HG02798 (cell line): ENCODE data around the gene BBLN.

Experiments
- ATAC-seq: cut with Tn5 transposase; IDR thresholded peaks from one replicate; pipeline ENCODE4 v1.9.1; 2021; ENCODE audit warnings: mild to moderate bottlenecking; ENCODE audit not compliant: unreplicated experiment, poor library complexity

BBLN gene

DNA sequence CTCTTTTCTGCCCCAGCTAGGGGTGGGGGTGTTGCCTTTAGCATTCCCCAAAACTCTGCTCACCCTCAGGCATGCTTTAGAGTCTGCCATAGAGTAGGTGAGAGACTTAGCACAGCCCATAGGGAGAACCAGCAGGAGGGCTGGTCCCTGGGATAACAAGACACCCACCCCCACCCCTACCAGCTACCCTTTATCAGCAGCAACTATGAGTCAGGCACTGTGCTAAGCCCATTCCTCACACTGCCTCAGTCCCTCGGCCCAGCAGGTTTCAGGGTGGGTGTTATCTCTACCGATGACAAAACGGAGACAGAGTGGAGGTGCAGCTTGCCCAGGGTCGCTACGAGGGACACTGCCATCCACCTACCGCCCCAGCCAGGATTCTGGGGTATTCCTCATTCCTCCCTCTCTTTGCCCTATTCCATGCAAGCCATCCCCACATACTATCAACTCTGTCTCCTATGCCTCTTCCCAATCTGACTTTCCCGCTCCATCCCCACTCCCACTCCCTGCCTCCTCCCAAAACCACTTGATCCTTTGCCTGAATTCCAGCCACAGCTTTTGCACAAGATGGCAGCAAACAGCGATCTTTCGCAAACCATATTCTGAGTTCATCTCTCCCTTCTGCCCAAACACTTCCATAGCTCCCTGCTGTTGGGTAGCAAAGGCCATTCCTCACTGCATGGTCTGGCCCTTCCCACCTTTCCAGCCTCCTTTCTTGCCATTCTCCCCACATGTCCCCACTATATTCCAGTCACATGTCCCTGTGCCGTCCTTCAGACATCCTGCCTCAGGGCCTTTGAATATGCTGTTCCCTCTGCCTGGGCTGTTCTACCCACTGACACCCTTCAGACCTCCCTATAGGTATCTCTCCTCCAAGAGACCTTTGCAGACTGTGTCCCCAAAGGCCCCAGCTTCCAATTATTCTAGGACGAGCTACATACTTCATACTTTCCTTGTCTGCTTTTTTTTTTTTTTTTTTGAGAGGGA lies 26.2 kb downstream of the BBLN start:
- no peak for ATAC-seq

DNA sequence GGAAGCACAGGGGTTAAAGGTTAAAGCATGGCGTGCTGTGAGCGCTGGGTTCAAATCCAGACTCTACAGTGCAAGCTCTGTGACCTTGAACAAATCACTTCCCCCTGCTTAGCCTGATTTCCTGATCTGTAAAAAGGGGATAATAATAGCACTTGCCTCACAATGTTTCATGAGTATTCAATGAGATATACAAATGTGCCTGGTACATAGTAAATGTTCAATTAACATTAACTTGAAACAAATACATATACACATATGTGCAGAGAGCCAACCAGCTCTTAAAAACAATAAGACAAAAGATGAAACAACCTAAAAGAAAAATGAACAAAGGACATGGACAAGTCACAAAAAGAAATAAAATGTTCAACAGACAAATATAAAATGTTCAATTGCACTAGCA lies 27.3 kb downstream of the BBLN start:
- ATAC-seq, result no peak

DNA sequence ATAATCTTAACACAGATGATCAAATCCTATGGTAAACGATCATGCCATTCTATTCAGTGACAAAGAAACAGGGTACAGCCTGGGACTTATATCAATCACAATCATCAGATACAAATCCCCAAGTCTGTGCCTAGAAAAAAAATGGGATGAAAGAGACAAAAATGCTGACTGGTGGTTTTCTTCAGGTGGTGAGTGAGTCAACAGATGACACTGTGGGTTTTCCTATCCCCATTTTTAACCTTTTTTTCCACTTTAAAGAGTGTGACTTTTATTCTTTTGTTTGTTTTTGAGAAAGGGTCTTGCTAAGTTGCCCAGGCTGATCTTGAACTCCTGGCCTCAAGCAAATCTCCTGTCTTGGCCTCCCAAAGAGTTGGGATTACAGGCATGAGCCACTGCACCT lies 28.1 kb downstream of the BBLN start:
- no peak for ATAC-seq

- no peak for ATAC-seq
Observed at GRCh38 chr9:128190013-128190412, 29.9 kb downstream of the BBLN start.

- no peak for ATAC-seq
Observed at GRCh38 chr9:128190516-128191405, 30.7 kb downstream of the BBLN start.

GRCh38 chr9:128191406-128192046 lies 31.5 kb downstream of the BBLN start, which contains the start of gene CIZ1:
Gene CIZ1 (minus strand): TSS chr9:128191572. CDS start chr9:128190857, 715 bp downstream.
- ATAC-seq, result peak; percentile 87

DNA sequence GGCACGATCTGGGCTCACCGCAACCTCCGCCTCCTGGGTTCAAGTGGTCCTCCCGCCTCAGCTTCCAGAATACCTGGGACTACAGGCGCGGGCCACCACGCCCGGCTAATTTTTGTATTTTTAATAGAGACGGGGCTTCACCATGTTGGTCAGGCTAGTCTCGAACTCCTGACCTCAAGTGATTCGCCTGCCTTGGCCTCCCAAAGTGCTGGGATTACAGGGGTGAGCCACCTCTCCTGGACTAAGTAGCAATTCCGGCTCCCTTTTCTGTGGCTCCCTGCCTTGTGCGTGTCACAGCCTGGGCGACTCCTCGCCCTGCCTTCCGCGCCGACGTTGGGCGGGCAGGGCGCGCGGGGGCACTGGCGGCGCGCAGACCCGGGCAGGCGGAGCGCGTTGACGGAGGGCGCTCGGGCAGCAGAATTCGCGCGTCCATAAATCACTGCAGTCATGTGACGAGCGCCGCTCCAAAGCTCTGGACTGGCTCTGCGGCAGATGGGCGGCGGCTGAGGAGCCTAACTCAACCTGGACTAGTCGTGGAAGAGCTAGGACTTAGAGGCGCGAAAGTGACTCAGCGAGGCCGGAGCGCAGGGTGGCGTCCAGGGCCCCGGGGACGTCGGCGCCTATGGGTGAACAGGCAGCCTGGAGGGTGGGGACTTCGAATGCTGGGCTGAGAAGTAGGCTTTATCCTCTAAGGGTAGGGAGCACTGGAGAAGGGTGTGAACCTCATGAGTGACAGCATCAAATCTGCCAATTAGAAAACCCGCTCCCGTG lies 32.7 kb downstream of the BBLN start:
- peak; percentile 42 for ATAC-seq

DNA sequence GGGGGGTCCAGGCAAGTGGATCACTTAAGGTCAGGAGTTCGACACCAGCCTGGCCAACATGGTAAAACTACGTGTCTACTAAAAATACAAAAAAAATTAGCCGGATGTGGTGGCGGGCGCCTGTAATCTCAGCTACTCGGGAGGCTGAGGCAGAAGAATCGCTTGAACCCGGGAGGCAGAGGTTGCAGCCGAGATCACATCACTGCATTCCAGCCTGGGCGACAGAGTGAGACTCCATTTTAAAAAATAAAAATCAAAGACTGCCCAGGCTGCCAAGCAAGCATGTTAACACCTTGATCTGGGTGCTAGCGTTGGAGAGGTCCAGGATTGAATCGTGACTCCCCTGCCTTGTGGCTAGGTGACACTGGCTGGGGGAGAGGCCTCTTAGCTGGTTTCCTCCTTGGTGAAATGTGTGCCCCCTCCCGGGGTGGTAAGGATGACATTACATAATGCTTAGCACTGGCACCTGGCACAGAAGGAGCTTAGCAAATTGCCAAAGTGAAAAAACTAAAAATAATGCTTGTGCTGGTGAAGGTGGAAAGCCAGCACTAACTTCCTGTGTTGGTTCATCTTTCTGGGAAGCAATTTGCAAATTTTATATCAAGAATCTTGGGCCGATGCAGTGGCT lies 33.5 kb downstream of the BBLN start:
- ATAC-seq, result no peak

- no peak for ATAC-seq
Observed at GRCh38 chr9:128201441-128202369, 41.6 kb downstream of the BBLN start.

DNA sequence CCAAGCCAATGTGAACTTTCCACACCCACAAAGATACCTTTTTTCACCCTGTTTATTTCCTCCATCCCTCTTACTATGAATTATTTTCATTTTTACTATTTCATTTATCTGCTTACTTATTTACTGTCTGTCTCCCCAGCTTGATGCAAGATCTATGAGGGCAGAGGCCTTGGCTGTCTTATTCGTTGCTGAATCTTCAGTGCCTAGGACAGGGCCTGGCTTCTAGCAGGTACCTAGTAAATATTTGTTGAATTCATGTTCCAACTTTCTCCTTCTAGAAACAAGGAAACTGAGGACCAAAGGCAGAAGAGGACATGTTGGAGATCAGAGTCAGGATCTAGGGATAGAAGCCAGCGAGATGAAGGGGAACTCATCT lies 42.6 kb downstream of the BBLN start:
- no peak for ATAC-seq

DNA sequence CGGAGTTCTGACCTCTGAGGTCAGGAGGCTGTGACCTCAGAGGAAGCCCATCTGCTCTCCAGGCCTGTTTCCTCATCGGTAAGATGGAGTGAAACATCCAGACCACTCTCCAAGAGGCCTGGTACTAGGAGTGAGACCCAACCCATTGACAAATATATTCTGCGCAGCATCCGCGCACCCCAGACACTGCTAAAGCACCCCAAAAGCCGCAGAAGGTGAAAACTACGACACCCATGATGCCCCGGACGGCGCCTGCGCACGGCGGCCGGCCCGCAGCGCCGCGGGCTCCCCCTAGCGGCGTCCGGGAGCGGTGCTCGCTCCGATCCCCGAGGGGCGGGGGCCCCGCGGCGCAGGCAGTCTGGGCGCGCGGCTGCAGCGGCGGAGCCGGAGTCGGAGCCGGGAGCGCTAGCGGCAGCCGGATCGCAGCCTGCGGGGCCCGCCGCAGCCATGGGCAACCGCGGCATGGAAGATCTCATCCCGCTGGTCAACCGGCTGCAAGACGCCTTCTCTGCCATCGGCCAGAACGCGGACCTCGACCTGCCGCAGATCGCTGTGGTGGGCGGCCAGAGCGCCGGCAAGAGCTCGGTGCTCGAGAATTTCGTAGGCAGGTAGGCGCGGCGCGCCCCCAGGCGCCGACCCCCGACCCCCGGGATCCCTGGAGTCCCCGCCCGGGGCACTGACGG lies 43.1 kb downstream of the BBLN start, which contains the start of gene DNM1:
TSS of gene DNM1 (plus strand) at position 356 of the 683 bp plus-strand sequence. CDS start at position 448, 92 bp downstream.
- ATAC-seq, result peak; percentile 91

DNA sequence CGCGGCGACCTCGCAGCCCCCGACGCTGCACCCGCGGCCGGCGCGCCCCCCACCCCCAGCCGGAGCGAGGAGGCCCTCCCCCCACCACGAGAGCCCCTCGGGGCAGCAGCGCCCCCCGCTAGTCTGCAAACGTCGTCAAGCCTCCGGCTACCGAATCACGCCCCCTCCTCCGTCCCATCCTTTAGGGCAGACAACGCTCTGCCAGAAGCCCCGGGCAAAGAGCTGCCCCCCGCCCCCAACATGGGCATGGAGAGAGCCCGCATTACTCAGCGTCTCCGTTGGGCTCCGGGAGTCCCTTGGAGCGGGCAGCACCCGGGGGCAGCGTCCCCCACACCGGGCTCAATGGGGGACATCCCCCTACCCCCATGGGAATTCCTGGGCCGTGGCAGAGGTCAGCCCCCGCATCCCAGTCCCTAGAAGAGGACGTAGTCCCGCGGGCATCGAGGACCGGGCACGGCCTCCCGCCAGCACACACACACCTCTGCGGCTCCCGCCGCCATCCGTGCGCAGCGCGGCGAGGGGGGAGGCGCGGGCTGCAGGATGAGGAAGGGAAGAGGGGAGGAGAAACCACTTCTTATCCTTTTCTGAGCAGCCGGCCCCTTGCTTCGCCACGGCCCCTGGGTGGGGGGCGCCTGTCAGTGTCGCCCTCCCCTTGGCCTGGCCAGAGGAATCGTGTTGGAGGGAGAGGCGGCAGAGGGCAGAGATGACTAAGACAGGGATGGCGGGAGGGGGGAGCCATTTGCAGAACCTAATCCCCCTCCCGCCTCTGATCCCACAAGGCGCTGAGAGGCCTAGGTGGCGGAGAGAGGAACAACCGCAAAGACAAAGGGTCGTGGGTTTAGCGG lies 43.9 kb downstream of the BBLN start:
- no peak for ATAC-seq

- ATAC-seq, result no peak
Observed at GRCh38 chr9:128204858-128205257, 44.8 kb downstream of the BBLN start.

DNA sequence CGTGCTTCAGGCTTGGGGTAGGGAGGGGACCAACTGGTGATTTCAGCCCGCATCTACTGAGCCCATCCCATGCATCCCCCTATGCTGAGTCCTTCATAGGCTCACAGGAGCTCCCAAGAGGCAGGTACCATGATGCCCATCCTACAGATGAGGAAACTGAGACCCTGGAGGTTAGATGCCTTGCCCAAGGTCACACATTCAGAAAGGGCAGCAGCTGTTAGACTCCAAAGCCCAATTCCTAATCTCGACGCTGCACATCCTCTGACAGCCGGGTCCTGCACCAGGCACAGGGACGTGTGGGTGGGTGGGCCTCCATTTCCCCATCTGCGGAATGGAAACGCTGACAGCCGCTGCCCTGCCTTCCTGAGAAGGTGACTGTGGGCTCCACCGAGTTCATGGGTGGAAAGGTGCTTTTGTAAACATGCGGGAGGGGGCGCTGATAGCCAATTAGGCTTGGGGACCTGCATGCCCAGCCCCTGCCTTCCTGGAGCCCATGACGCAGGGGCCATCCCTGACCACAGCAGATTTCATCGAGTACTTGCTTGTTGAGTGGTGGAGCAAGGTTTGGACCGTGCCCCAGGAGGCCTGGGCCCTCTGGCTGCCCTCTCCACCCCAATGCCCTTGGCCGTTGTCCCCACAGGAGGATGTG lies 45.4 kb downstream of the BBLN start:
- ATAC-seq, result no peak

DNA sequence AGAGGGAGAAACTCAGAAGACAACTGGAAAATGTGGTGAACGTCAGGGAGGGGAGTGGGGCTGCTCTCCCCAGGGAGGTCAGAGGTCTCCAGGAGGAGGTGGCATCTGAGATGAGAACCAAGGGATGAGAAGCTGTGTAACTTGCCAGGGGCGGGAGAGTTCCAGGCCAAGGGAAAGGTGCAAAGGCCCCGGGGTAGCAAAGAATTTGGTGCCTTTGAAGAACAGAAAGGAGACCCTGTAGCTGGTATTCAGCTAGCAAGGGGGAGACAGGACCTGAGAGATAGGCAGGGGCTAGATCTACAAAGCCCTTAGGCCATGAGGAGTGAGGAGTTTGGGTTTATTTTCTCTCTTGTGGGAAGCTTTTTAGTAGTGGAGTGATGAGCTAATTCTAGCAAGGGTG lies 46.4 kb downstream of the BBLN start:
- no peak for ATAC-seq
